SK-N-SH (cell line): ENCODE measurements around the gene KLHDC8A. TPM values are rescaled to one million over a fixed set of nuclear protein-coding genes. Genes with fewer than 3 reads are reported as not detected.

ENCODE experiments used
- CTCF ChIA-PET: fragments of 300-600, 350-600 bp; formaldehyde crosslinking; extraction: SDS; loops from one replicate; lab custom pipeline; 2021; lab: Yijun Ruan, JAX
- POLR2A ChIA-PET: fragments of 350-600 bp; sonication (Branson Sonifier 250); formaldehyde crosslinking; extraction: SDS; loops from one replicate; lab custom pipeline; 2020; ENCODE audit warnings: antibody characterized with exemption, inconsistent platforms; lab: Yijun Ruan, JAX
- DNase-seq: peaks from one replicate; pipeline ENCODE4 v3.0.0; 2012
- H2AFZ ChIP-seq: fragments of 200-600 bp; sonication (generic); 2 replicates; pipeline ENCODE4 v1.8.1; 2016; ENCODE audit warnings: antibody characterized with exemption, mild to moderate bottlenecking, low read depth
- H3F3A ChIP-seq: fragments of 200-600 bp; sonication (generic); replicated peaks from 2 replicates; pipeline ENCODE3; 2016; ENCODE audit warnings: antibody characterized with exemption, mild to moderate bottlenecking; ENCODE audit not compliant: insufficient read depth
- H3K27ac ChIP-seq, 2 experiments: fragments of 200-500 bp in 1 of 2; fragments of 200-600 bp in 1 of 2; sonication (Bioruptor generic) in 1 of 2; sonication (generic), shearing (Covaris generic) in 1 of 2; 2 replicates each; pipeline versions ENCODE4 v1.5.1 to v1.6.1; 2014 to 2016; ENCODE audit warnings: low read depth in 2 of 2, inconsistent platforms in 1 of 2, low read length in 1 of 2, mild to moderate bottlenecking in 1 of 2, mixed read lengths in 1 of 2
- H3K27me3 ChIP-seq: fragments of 200-600 bp; sonication (generic), shearing (Covaris generic); 2 replicates; pipeline ENCODE4 v1.6.1; 2016; ENCODE audit warnings: mixed run types; ENCODE audit not compliant: insufficient read depth
- H3K36me3 ChIP-seq, 2 experiments: fragments of 200-500 bp in 1 of 2; fragments of 200-600 bp in 1 of 2; sonication (Bioruptor generic) in 1 of 2; sonication (generic) in 1 of 2; replicated peaks in 1 of 2; 2 replicates each; pipeline versions ENCODE3 to v1.5.1; 2014 to 2016; ENCODE audit warnings: low read length in 1 of 2, mild to moderate bottlenecking in 1 of 2; ENCODE audit not compliant: insufficient read depth in 2 of 2, control insufficient read depth in 1 of 2
- H3K4me1 ChIP-seq, 2 experiments: fragments of 200-500 bp in 1 of 2; fragments of 200-600 bp in 1 of 2; sonication (Bioruptor generic) in 1 of 2; sonication (generic), shearing (Covaris generic) in 1 of 2; 2 replicates each; pipeline versions ENCODE4 v1.5.1 to v1.6.1; 2014 to 2016; ENCODE audit warnings: low read depth in 1 of 2, low read length in 1 of 2, mixed run types in 1 of 2; ENCODE audit not compliant: insufficient read depth in 2 of 2, control insufficient read depth in 1 of 2
- H3K4me2 ChIP-seq: fragments of 200-600 bp; sonication (generic), shearing (Covaris generic); 2 replicates; pipeline ENCODE4 v1.6.1; 2017; ENCODE audit warnings: mixed run types
- H3K4me3 ChIP-seq, 2 experiments: fragments of 200-500 bp in 1 of 2; fragments of 200-600 bp in 1 of 2; sonication (Bioruptor generic) in 1 of 2; sonication (generic), shearing (Covaris generic) in 1 of 2; 2 replicates each; pipeline versions ENCODE4 v1.5.1 to v1.8.1; 2014 to 2016; ENCODE audit warnings: low read depth in 2 of 2, inconsistent platforms in 1 of 2, low read length in 1 of 2, mild to moderate bottlenecking in 1 of 2, mixed read lengths in 1 of 2, moderate library complexity in 1 of 2
- H3K79me2 ChIP-seq: fragments of 200-600 bp; sonication (generic); 2 replicates; pipeline ENCODE4 v1.8.1; 2017; ENCODE audit warnings: mild to moderate bottlenecking; ENCODE audit not compliant: insufficient read depth
- H3K9ac ChIP-seq: fragments of 200-600 bp; sonication (generic); 2 replicates; pipeline ENCODE4 v1.6.1; 2017; ENCODE audit warnings: mixed run types
- H3K9me2 ChIP-seq: fragments of 200-600 bp; sonication (generic); 2 replicates; pipeline ENCODE4 v1.6.1; 2017; ENCODE audit warnings: mixed run types
- H3K9me3 ChIP-seq: fragments of 200-600 bp; sonication (generic); 2 replicates; pipeline ENCODE4 v1.6.1; 2017; ENCODE audit warnings: mixed run types, mild to moderate bottlenecking, moderate library complexity
- H4K20me1 ChIP-seq: fragments of 200-600 bp; sonication (generic); 2 replicates; pipeline ENCODE4 v1.6.1; 2017; ENCODE audit warnings: mild to moderate bottlenecking, mixed run types; ENCODE audit not compliant: insufficient read depth
- ELF1 ChIP-seq: IDR thresholded peaks from 2 replicates; pipeline ENCODE4 v1.4.0; 2012
- FOSL2 ChIP-seq: IDR thresholded peaks from 2 replicates; pipeline ENCODE4 v1.4.0; 2012; ENCODE audit warnings: low read depth, mild to moderate bottlenecking, moderate library complexity, borderline replicate concordance
- FOXM1 ChIP-seq: IDR thresholded peaks from 2 replicates; pipeline ENCODE4 v1.4.0; 2012; ENCODE audit warnings: low read depth, mild to moderate bottlenecking
- GABPA ChIP-seq: IDR thresholded peaks from 2 replicates; pipeline ENCODE4 v1.4.0; 2012; ENCODE audit warnings: low read depth, mild to moderate bottlenecking
- GATA2 ChIP-seq: sonication (generic); formaldehyde crosslinking; IDR thresholded peaks from 2 replicates; pipeline ENCODE4 v1.5.0; 2020; ENCODE audit warnings: mild to moderate bottlenecking, missing genetic modification reagents
- JUND ChIP-seq: IDR thresholded peaks from 2 replicates; pipeline ENCODE4 v1.4.0; 2012
- MEF2A ChIP-seq: IDR thresholded peaks from 2 replicates; pipeline ENCODE4 v1.4.0; 2012; ENCODE audit warnings: low read depth, borderline replicate concordance
- NFIC ChIP-seq: IDR thresholded peaks from 2 replicates; pipeline ENCODE4 v1.4.0; 2012; ENCODE audit warnings: borderline replicate concordance
- NRF1 ChIP-seq: IDR thresholded peaks from 2 replicates; pipeline ENCODE4 v1.6.1; 2012; ENCODE audit warnings: low read depth, mild to moderate bottlenecking, low read length
- POLR2AphosphoS5 ChIP-seq: IDR thresholded peaks from 2 replicates; pipeline ENCODE4 v1.6.1; 2012; ENCODE audit warnings: low read depth, low read length
- RAD21 ChIP-seq: IDR thresholded peaks from 2 replicates; pipeline ENCODE4 v1.6.1; 2012; ENCODE audit warnings: mild to moderate bottlenecking, low read length
- RFX5 ChIP-seq: IDR thresholded peaks from 2 replicates; pipeline ENCODE4 v1.6.1; 2012; ENCODE audit warnings: mild to moderate bottlenecking, improper control_type of control experiment, low read length
- RXRA ChIP-seq: IDR thresholded peaks from 2 replicates; pipeline ENCODE4 v1.4.0; 2012; ENCODE audit warnings: low read depth, mild to moderate bottlenecking, borderline replicate concordance
- SIN3A ChIP-seq: IDR thresholded peaks from 2 replicates; pipeline ENCODE4 v1.6.1; 2012; ENCODE audit warnings: low read depth, mild to moderate bottlenecking, low read length, moderate library complexity, borderline replicate concordance
- WGBS: methylation state at CpG from one replicate; pipeline ENCODE4 v1.1.6; 2017; ENCODE audit warnings: low lambda C conversion rate; 5-methylcytosine and 5-hydroxymethylcytosine counted together
- polyA plus RNA-seq, 3 experiments: library from polyadenylated mRNA; depleted of rRNA; stranded (reverse); fragments of >200 nt; gene quantifications; 2 replicates each; pipeline ENCODE4 v1.2.3, GENCODE V29; 2012
- TF ChIP-seq, protein P1 (sequence below): IDR thresholded peaks from 2 replicates; pipeline ENCODE4; 2012
- TF ChIP-seq, protein P2 (sequence below): IDR thresholded peaks from 2 replicates; pipeline ENCODE4 v1.4.0; 2012; ENCODE audit warnings: low read depth, borderline replicate concordance
- TF ChIP-seq, protein P3 (sequence below): fragments of 150-350 bp; IDR thresholded peaks from 2 replicates; pipeline ENCODE4 v1.6.1; 2016; ENCODE audit warnings: mild to moderate bottlenecking, low read depth, low read length
- TF ChIP-seq, protein P4 (sequence below): IDR thresholded peaks from 2 replicates; pipeline ENCODE4 v1.6.1; 2012; ENCODE audit warnings: mild to moderate bottlenecking, low read depth, low read length, moderate library complexity

Gene KLHDC8A
- polyA plus RNA-seq, 1 of the 3 experiments (the other 2 are of a cell fraction), result 0.02 TPM

DNA sequence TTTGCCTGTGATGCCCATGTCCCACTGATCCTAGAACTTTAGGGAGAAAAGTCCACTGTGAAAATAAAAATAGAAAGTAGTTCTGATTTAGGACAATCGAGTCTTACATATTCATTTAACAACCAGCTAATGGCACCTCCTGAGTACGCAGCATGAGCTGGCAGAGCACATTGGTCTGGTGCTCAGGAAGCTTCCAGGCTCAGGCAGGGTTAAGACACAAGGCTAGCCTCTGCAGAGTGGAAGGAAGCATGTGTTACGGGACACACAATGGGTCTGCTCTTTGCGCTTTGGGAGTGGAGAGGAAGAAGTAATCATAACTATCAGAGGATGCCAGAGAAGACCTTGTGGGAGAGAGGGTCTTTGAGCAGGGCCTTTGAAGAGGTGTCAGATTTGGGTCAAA lies 4.2 kb upstream of the KLHDC8A start:
- CTCF ChIA-PET, result interaction anchor here (1.0 to 3.0 kb wide), 6 partner anchors 25 to 298 kb away, joined by 3 to 9 read pairs (median 4); no protein-coding TSS in a partner anchor
- DNase-seq, result no peak
- WGBS, result 84% methylated on average over 4 of the region's 4 CpGs

DNA sequence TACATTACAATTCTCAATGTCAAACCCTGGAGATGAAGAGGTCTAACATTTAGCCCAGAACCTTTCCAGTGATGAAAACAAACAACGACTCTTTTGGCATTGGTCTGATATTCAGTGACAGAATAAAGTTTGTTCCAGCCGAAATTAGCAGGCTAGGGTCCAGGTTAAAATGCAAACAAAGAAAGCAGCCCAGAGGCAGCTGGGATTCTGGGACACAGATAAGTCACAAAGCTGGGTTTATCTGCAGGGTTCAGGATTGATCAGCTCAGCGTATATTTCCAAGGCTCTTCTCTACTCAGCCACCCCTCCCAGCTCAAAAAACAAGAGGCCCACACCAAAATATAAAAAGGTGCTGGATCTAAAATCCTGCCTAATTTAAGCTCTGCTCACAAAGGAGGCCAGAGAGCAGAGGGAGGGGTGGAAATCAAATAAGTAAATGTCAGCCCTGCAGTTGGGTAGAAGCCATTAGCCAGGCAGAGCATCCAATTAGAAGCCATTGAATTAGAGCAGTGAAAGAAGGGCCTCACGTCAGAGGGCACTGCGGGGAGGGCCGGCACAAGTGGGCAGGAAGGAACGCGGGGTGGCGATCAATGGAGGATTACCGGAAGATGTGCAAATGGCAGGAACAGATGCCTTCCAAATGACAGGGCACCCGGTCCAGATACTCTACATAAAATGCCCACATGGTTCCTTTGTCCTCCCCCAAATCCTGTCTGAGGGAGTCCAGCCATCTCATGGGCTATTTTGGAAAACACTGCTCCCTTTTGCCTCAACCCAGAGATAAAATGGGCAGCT lies 3.2 kb upstream of the KLHDC8A start:
- no peaks in the 10 kb centered on the region for H3K79me2 ChIP-seq
- H3K27me3 ChIP-seq, result peaks cover 5% of the 10 kb centered on the region; the same call in 1 of the 2 replicates
- no peak overlapping the region for H3K4me3 ChIP-seq
- no peaks in the 10 kb centered on the region for H3F3A ChIP-seq
- no peaks in the 10 kb centered on the region for H3K36me3 ChIP-seq
- no peak overlapping the region for H3K4me2 ChIP-seq
- H3K9me3 ChIP-seq, result no peaks in the 10 kb centered on the region
- no peak overlapping the region for H3K9ac ChIP-seq
- peak; percentile 30 for DNase-seq
- no peaks in the 10 kb centered on the region for H3K9me2 ChIP-seq
- POLR2A ChIA-PET, result no interaction called here
- no peak overlapping the region for H3K27ac ChIP-seq
- 80% methylated on average over 11 of the region's 11 CpGs for WGBS
- no peak for TF ChIP-seq ELF1
- TF ChIP-seq, protein P1, sequence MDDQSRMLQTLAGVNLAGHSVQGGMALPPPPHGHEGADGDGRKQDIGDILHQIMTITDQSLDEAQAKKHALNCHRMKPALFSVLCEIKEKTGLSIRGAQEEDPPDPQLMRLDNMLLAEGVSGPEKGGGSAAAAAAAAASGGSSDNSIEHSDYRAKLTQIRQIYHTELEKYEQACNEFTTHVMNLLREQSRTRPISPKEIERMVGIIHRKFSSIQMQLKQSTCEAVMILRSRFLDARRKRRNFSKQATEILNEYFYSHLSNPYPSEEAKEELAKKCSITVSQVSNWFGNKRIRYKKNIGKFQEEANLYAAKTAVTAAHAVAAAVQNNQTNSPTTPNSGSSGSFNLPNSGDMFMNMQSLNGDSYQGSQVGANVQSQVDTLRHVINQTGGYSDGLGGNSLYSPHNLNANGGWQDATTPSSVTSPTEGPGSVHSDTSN, result no peak
- TF ChIP-seq NRF1, result no peak
- TF ChIP-seq RXRA, result no peak
- no peak for TF ChIP-seq MEF2A
- no peak for TF ChIP-seq POLR2AphosphoS5
- TF ChIP-seq, protein P2, sequence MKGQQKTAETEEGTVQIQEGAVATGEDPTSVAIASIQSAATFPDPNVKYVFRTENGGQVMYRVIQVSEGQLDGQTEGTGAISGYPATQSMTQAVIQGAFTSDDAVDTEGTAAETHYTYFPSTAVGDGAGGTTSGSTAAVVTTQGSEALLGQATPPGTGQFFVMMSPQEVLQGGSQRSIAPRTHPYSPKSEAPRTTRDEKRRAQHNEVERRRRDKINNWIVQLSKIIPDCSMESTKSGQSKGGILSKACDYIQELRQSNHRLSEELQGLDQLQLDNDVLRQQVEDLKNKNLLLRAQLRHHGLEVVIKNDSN, result no peak
- TF ChIP-seq RFX5, result no peak
- no peak for TF ChIP-seq NFIC
- TF ChIP-seq, protein P3, sequence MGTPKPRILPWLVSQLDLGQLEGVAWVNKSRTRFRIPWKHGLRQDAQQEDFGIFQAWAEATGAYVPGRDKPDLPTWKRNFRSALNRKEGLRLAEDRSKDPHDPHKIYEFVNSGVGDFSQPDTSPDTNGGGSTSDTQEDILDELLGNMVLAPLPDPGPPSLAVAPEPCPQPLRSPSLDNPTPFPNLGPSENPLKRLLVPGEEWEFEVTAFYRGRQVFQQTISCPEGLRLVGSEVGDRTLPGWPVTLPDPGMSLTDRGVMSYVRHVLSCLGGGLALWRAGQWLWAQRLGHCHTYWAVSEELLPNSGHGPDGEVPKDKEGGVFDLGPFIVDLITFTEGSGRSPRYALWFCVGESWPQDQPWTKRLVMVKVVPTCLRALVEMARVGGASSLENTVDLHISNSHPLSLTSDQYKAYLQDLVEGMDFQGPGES, result no peak
- no peak for TF ChIP-seq GABPA
- TF ChIP-seq RAD21, result no peak
- TF ChIP-seq SIN3A, result no peak
- TF ChIP-seq JUND, result no peak
- TF ChIP-seq, protein P4, sequence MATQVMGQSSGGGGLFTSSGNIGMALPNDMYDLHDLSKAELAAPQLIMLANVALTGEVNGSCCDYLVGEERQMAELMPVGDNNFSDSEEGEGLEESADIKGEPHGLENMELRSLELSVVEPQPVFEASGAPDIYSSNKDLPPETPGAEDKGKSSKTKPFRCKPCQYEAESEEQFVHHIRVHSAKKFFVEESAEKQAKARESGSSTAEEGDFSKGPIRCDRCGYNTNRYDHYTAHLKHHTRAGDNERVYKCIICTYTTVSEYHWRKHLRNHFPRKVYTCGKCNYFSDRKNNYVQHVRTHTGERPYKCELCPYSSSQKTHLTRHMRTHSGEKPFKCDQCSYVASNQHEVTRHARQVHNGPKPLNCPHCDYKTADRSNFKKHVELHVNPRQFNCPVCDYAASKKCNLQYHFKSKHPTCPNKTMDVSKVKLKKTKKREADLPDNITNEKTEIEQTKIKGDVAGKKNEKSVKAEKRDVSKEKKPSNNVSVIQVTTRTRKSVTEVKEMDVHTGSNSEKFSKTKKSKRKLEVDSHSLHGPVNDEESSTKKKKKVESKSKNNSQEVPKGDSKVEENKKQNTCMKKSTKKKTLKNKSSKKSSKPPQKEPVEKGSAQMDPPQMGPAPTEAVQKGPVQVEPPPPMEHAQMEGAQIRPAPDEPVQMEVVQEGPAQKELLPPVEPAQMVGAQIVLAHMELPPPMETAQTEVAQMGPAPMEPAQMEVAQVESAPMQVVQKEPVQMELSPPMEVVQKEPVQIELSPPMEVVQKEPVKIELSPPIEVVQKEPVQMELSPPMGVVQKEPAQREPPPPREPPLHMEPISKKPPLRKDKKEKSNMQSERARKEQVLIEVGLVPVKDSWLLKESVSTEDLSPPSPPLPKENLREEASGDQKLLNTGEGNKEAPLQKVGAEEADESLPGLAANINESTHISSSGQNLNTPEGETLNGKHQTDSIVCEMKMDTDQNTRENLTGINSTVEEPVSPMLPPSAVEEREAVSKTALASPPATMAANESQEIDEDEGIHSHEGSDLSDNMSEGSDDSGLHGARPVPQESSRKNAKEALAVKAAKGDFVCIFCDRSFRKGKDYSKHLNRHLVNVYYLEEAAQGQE, result no peak
- TF ChIP-seq GATA2, result no peak
- TF ChIP-seq FOXM1, result no peak
- CTCF ChIA-PET, result interaction anchor here (0.9 to 3.0 kb wide), 8 partner anchors 24 to 299 kb away, joined by 3 to 9 read pairs (median 4); no protein-coding TSS in a partner anchor
- H4K20me1 ChIP-seq, result no peaks in the 10 kb centered on the region
- no peak overlapping the region for H2AFZ ChIP-seq
- H3K4me1 ChIP-seq, result no peaks in the 10 kb centered on the region; a peak in 1 of 4 replicates

More for the DNA sequence above, 4.2 kb upstream of the KLHDC8A start:
- no peak for TF ChIP-seq FOSL2
- no peak overlapping the region for H3K4me3 ChIP-seq
- H3K27ac ChIP-seq, result no peak overlapping the region
- no peaks in the 10 kb centered on the region for H4K20me1 ChIP-seq
- no peak overlapping the region for H3K9ac ChIP-seq
- H3K27me3 ChIP-seq, result peaks cover 5% of the 10 kb centered on the region; the same call in 1 of the 2 replicates
- no peak overlapping the region for H3K4me2 ChIP-seq
- H3F3A ChIP-seq, result no peaks in the 10 kb centered on the region
- no peaks in the 10 kb centered on the region for H3K36me3 ChIP-seq
- H3K79me2 ChIP-seq, result no peaks in the 10 kb centered on the region
- H2AFZ ChIP-seq, result no peak overlapping the region
- H3K9me3 ChIP-seq, result no peaks in the 10 kb centered on the region
- POLR2A ChIA-PET, result no interaction called here
- H3K9me2 ChIP-seq, result no peaks in the 10 kb centered on the region
- H3K4me1 ChIP-seq, result no peaks in the 10 kb centered on the region; a peak in 1 of 4 replicates
